ENCODE measurements around the gene DNMT3A. TPM values are rescaled to one million over a fixed set of nuclear protein-coding genes. Genes with fewer than 3 reads are reported as not detected.

DNMT3A gene
- total and polyA plus RNA-seq, 2 experiments from 2014 or later, result 2.5 to 18.4 TPM

DNA sequence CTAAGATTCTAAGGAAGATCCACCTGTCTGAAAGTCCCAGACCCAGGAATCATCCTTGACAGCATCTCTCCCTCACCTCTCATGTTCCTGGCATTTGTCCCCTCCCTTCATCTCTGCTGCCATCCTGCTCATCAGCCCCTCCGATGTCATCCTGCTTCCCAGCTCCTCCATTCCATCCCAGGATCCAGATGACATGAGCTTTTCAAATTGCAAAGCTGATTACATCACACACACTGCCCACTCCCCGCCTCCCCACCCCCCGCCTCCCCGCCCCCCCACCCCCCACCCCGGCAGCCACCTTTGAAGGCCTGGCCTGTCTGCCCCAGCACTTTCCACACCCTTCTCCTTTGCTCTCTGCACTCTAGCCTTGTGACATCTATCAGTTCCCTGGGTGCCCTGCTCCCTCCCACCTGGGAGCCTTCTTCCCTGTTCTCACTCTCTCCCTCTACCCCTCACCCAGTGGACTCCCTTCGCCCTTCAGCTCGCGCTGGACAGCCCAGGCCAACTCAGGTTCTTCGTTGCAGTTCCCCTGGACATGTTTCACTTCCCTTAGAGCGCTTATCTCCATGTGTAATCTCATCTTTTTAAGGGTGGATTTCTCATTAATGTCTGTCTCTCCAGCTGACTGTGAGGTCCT, 61.6 kb downstream of the DNMT3A start:
- no peak for DNase-seq
- H3K4me3 ChIP-seq, result no peak overlapping the region
- 85 to 88% methylated on average over 9 to 10 of the region's 10 CpGs for WGBS, 2 experiments (ENCODE audit: low coverage in 1 of 2, low lambda C conversion rate in 2 of 2, missing lambda C conversion rate in 2 of 2)
- no peak overlapping the region for H3K27ac ChIP-seq
- H3K4me2 ChIP-seq (ENCODE audit: unreplicated experiment), result no peak overlapping the region
- H3K9me2 ChIP-seq (ENCODE audit: insufficient read depth), result no peaks in the 10 kb centered on the region
- H3K27me3 ChIP-seq (replicated peaks; ENCODE audit: insufficient read depth), result no peaks in the 10 kb centered on the region
- H3K79me2 ChIP-seq (ENCODE audit: insufficient read depth), result no peaks in the 10 kb centered on the region
- no peaks in the 10 kb centered on the region for H3K36me3 ChIP-seq (ENCODE audit: low read depth)
- H3K9ac ChIP-seq, result no peak overlapping the region
- no peaks in the 10 kb centered on the region for H3F3A ChIP-seq (ENCODE audit: insufficient read depth)
- no peak for TF ChIP-seq EZH2phosphoT487 (IDR thresholded peaks at IDR 0.05; ENCODE audit: insufficient read depth, low read depth)
- TF ChIP-seq EZH2 (IDR thresholded peaks at IDR 0.05; ENCODE audit: insufficient read depth, poor library complexity, severe bottlenecking), result no peak
- H3K9me3 ChIP-seq (ENCODE audit: low read depth), result no peaks in the 10 kb centered on the region
- no peak overlapping the region for H2AFZ ChIP-seq
- in situ Hi-C loops (cut with MboI), result no loop called here
- H4K20me1 ChIP-seq (ENCODE audit: insufficient read depth), result no peaks in the 10 kb centered on the region
- H3K4me1 ChIP-seq (ENCODE audit: insufficient read depth), result no peaks in the 10 kb centered on the region

DNA sequence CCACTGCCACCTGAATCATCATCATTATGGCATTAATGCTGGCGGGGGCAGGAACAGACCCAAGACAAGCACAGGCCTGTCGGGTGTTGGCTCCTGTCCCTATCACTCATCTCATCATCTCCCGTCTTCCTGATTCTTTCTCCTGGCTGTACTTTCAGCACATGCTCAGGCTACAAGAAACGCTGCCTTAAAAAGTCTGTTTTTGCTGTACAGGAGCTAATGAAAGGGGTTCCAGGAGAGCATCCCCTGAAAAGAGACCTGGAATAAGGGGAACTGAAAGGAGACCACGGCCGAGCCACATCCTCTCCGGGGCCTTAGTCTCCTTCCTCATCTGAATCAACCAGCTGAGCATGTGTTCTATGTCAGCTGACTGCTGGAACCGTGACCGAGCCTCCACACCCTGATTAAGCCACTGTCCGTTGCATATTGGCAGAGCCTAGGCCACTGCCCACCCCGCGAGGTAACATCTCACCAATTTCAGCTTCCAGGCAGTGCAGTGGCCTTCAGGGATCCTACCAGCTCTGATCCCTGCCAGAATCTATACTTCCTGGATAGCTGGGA, 62.6 kb downstream of the DNMT3A start:
- Histone ChIP-seq H3K9me2 (ENCODE audit: insufficient read depth) (no peaks in the 10 kb centered on the region), H4K20me1 (ENCODE audit: insufficient read depth) (no peaks in the 10 kb centered on the region), H2AFZ (no peak overlapping the region), H3K4me2 (ENCODE audit: unreplicated experiment) (no peak overlapping the region), H3K9ac (no peak overlapping the region), H3K36me3 (ENCODE audit: low read depth) (no peaks in the 10 kb centered on the region), H3K9me3 (ENCODE audit: low read depth) (no peaks in the 10 kb centered on the region), H3K79me2 (ENCODE audit: insufficient read depth) (no peaks in the 10 kb centered on the region), H3F3A (ENCODE audit: insufficient read depth) (no peaks in the 10 kb centered on the region), H3K4me3 (no peak overlapping the region), H3K27ac (no peak overlapping the region), H3K4me1 (ENCODE audit: insufficient read depth) (no peaks in the 10 kb centered on the region), H3K27me3 (replicated peaks; ENCODE audit: insufficient read depth) (no peaks in the 10 kb centered on the region)
- in situ Hi-C loops (cut with MboI), result no loop called here
- peak; percentile 35 for DNase-seq
- 40 to 41% methylated on average over 12 of the region's 12 CpGs for WGBS, 2 experiments (ENCODE audit: low coverage in 1 of 2, low lambda C conversion rate in 2 of 2, missing lambda C conversion rate in 2 of 2)
- no peak for TF ChIP-seq EZH2 (IDR thresholded peaks at IDR 0.05; ENCODE audit: insufficient read depth, poor library complexity, severe bottlenecking)

DNA sequence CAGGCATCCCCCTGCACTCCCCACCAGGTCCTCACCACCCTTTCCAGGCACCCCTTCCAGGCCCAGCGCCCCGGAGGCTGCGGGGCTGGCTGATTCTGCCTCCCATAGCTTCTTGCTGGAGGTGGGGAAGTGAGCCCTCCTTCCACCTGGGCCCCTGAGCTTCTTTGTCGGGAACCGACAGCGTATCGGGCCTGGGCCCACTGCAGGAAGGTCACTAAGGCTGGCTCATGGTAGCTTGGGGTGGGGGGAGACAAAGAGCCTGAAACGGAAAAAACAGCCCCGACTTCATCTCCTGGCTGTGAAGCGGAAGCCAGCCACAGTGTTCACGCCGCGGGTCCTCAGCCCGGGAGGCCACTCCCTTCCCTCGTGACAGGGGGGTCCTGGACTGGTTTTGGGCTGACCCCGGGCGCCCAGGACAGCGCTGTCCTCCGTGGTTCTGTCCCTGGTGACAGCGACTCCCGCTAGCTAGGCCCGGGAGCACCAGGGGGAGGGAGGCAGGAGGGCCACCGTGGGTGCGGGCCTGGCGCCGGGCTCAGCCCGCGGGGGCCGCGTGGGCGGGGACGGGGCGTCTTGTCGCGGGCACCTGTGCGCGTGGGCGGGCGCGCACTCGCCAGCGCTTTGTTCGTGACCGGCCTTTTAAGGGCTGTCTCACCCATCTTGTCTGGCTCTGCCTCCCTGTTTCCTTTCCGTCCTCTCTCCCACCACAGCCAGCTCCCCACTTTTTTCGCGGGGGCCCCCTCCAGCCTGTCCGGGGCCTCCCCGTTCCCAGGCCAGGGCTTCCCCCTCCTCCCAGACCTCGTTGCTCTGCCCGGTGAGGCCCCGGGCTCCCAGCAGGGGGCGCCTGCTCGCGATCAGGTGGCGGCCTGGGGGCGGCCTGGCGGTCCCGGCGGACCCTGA, 64.9 kb downstream of the DNMT3A start:
- Histone ChIP-seq H3K27ac (no peak overlapping the region), H3K36me3 (ENCODE audit: low read depth) (no peaks in the 10 kb centered on the region), H3F3A (ENCODE audit: insufficient read depth) (no peaks in the 10 kb centered on the region), H3K27me3 (replicated peaks; ENCODE audit: insufficient read depth) (no peaks in the 10 kb centered on the region), H3K4me2 (ENCODE audit: unreplicated experiment) (no peak overlapping the region), H3K4me3 (no peak overlapping the region), H3K79me2 (ENCODE audit: insufficient read depth) (no peaks in the 10 kb centered on the region), H3K9me3 (ENCODE audit: low read depth) (no peaks in the 10 kb centered on the region), H4K20me1 (ENCODE audit: insufficient read depth) (no peaks in the 10 kb centered on the region), H3K9ac (no peak overlapping the region), H3K9me2 (ENCODE audit: insufficient read depth) (no peaks in the 10 kb centered on the region), H2AFZ (no peak overlapping the region), H3K4me1 (ENCODE audit: insufficient read depth) (no peaks in the 10 kb centered on the region)
- no peak for DNase-seq
- TF ChIP-seq EZH2 (IDR thresholded peaks at IDR 0.05; ENCODE audit: insufficient read depth, poor library complexity, severe bottlenecking) (no peak), EZH2phosphoT487 (IDR thresholded peaks at IDR 0.05; ENCODE audit: insufficient read depth, low read depth) (no peak)
- 81 to 97% methylated on average over 21 to 58 of the region's 60 CpGs for WGBS, 2 experiments (ENCODE audit: low coverage in 1 of 2, low lambda C conversion rate in 2 of 2, missing lambda C conversion rate in 2 of 2)
- in situ Hi-C loops (cut with MboI), result no loop called here

DNA sequence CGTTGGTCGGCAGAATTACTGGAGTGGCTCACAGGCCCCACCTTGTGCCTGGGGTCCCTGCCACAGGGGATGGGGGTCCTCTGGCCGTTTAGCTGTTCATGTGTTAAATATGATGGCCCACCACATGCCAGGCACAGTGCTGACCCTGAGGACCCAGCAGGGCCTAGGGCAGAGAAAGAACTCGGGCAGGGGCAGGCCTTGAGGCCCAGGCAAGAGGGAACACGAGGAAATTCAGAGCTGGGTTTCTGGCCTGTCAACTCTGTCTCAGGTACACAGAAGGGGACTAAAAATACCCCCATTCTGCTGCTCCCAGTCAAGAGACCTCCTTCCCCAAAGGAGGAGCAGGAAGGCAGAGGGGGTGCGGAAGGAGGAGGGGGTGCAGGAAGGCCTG, 66.2 kb downstream of the DNMT3A start:
- no peak overlapping the region for H3K27ac ChIP-seq
- no peaks in the 10 kb centered on the region for H3F3A ChIP-seq (ENCODE audit: insufficient read depth)
- no peaks in the 10 kb centered on the region for H3K36me3 ChIP-seq (ENCODE audit: low read depth)
- TF ChIP-seq EZH2 (IDR thresholded peaks at IDR 0.05; ENCODE audit: insufficient read depth, poor library complexity, severe bottlenecking) (no peak), EZH2phosphoT487 (IDR thresholded peaks at IDR 0.05; ENCODE audit: insufficient read depth, low read depth) (no peak)
- in situ Hi-C loops (cut with MboI), result no loop called here
- no peaks in the 10 kb centered on the region for H3K4me1 ChIP-seq (ENCODE audit: insufficient read depth)
- no peak for DNase-seq
- WGBS, 2 experiments (ENCODE audit: low coverage in 1 of 2, low lambda C conversion rate in 2 of 2, missing lambda C conversion rate in 2 of 2), result 85 to 86% methylated on average over 6 of the region's 6 CpGs
- no peaks in the 10 kb centered on the region for H3K27me3 ChIP-seq (replicated peaks; ENCODE audit: insufficient read depth)
- H3K9ac ChIP-seq, result no peak overlapping the region
- no peaks in the 10 kb centered on the region for H3K9me2 ChIP-seq (ENCODE audit: insufficient read depth)
- no peak overlapping the region for H3K4me2 ChIP-seq (ENCODE audit: unreplicated experiment)
- H3K79me2 ChIP-seq (ENCODE audit: insufficient read depth), result no peaks in the 10 kb centered on the region
- no peak overlapping the region for H3K4me3 ChIP-seq
- no peaks in the 10 kb centered on the region for H4K20me1 ChIP-seq (ENCODE audit: insufficient read depth)
- no peak overlapping the region for H2AFZ ChIP-seq
- no peaks in the 10 kb centered on the region for H3K9me3 ChIP-seq (ENCODE audit: low read depth)
